ENCODE measurements around the gene ANKRD39. TPM values are rescaled to one million over a fixed set of nuclear protein-coding genes. Genes with fewer than 3 reads are reported as not detected.
"Not testable (repeated sequence)": the region's sequence is repeated elsewhere in the genome, so short reads cannot be mapped to it uniquely, and the experiment has no call there.

The ANKRD39 gene
- total RNA-seq, 1 experiment from 2014 or later: 25.3 TPM

DNA sequence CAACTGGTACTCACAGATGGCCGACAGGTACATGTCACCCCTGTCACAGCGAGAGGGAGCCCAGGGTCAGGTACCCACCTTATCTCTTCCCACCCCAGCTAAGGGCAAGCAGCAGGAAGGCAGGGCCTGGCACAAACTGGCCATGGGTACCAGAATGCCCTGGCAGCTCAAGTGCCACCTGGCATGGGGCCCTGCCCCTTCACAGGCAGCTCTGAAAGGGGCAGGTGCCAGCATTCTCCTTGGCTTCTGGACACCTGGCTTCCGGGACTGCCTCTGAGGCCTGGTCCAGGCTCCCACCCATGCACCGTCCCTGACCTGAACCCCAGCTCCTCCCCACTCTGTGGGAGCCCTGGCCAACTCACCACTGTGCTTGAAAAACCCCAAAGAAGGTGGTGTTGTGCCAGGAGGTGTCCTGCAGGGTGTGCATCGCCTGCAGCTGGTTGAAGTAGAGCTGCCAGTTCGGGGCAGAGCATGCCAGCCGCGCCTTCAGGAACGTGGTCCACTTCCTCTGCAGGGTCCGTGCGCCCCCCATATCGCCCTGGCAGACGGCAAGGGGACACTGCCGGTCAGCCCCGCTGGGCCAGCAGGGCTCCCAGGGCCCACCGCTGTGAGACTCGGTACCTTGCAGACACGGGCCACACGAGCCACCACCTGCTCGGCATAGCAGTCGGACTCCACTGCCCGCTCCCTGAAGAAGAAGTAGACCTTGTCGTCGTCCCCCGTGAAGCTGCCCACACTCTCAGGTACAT, 6.7 kb upstream of the ANKRD39 start:
- Histone ChIP-seq H3K4me1 (ENCODE audit: insufficient read depth, low read length, poor library complexity, severe bottlenecking) (peaks cover 8% of the 10 kb centered on the region), H3K9me3 (ENCODE audit: low read depth, low read length, poor library complexity, severe bottlenecking) (no peaks in the 10 kb centered on the region), H3K4me3 (ENCODE audit: low read depth, low read length, poor library complexity, severe bottlenecking) (no peak overlapping the region), H3K27me3 (replicated peaks; ENCODE audit: insufficient read depth, low read depth, low read length, poor library complexity) (no peaks in the 10 kb centered on the region), H3K27ac (ENCODE audit: low read depth, low read length, poor library complexity, severe bottlenecking) (no peak overlapping the region), H3K36me3 (ENCODE audit: insufficient read depth, low read length, poor library complexity, severe bottlenecking) (peaks cover 68% of the 10 kb centered on the region)
- ChIA-PET POLR2A (ENCODE audit: low non-redundant PET) (no interaction called here), CTCF (no interaction called here)
- TF ChIP-seq EZH2 (IDR thresholded peaks at IDR 0.05; ENCODE audit: borderline replicate concordance, low read depth, low read length, poor library complexity, severe bottlenecking): no peak
- TF ChIP-seq, protein P1, sequence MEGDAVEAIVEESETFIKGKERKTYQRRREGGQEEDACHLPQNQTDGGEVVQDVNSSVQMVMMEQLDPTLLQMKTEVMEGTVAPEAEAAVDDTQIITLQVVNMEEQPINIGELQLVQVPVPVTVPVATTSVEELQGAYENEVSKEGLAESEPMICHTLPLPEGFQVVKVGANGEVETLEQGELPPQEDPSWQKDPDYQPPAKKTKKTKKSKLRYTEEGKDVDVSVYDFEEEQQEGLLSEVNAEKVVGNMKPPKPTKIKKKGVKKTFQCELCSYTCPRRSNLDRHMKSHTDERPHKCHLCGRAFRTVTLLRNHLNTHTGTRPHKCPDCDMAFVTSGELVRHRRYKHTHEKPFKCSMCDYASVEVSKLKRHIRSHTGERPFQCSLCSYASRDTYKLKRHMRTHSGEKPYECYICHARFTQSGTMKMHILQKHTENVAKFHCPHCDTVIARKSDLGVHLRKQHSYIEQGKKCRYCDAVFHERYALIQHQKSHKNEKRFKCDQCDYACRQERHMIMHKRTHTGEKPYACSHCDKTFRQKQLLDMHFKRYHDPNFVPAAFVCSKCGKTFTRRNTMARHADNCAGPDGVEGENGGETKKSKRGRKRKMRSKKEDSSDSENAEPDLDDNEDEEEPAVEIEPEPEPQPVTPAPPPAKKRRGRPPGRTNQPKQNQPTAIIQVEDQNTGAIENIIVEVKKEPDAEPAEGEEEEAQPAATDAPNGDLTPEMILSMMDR (conservative IDR thresholded peaks at IDR 0.05; ENCODE audit: low read depth, low read length): no peak
- DNase-seq (ENCODE audit: low spot score): no peak
- intact Hi-C loops (cut with micrococcal nuclease; ENCODE audit: unreplicated experiment): no loop called here
- no TSS peak for BruUV-seq (replicated peaks)

DNA sequence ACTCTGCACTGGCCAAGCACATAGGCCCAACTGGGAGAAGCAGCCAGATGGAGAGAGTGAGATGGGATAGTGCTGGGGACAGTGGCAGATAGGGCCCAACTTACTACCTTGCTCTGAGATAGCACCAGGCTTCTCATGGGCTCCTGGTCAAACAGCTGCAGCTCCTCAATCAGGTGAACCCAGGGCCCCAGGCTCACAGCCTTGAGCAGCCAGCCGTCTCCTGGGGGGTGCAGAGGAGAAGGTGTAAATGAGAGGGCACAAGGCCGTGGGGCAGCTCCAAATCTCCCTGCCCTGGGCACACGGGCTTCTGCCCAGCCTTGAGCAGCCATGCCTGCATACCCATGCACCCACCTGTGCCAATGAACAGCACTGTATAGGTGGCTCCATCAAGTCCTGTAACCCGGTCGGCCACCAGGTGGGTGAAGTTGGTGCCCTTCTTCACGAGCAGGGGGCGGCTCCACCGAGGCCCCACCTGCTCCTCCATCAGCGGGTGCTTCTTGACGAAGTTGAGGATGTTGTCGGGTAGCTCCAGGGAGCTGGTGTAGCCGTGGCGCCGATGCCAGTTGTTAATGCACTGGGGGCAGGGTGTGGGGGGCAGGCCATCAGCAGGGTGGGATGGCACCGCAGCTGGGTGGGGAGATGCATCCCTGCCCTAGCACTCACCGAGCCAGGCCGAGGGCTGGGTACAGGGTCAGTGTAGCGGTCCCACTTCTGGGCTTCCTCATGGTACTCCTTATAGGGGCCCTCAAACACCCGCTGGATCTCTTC, 5.9 kb upstream of the ANKRD39 start:
- TF ChIP-seq EZH2 (IDR thresholded peaks at IDR 0.05; ENCODE audit: borderline replicate concordance, low read depth, low read length, poor library complexity, severe bottlenecking): no peak
- TF ChIP-seq, protein P1 (conservative IDR thresholded peaks at IDR 0.05; ENCODE audit: low read depth, low read length): no peak
- no peaks in the 10 kb centered on the region for H3K9me3 ChIP-seq (ENCODE audit: low read depth, low read length, poor library complexity, severe bottlenecking)
- CTCF ChIA-PET: interaction anchor here (0.6 kb wide), 1 partner anchor 90 kb away, joined by 3 read pairs; no protein-coding TSS in a partner anchor
- DNase-seq (ENCODE audit: low spot score): no peak
- H3K36me3 ChIP-seq (ENCODE audit: insufficient read depth, low read length, poor library complexity, severe bottlenecking): peaks cover 68% of the 10 kb centered on the region
- no peak overlapping the region for H3K4me3 ChIP-seq (ENCODE audit: low read depth, low read length, poor library complexity, severe bottlenecking)
- POLR2A ChIA-PET (ENCODE audit: low non-redundant PET): no interaction called here
- intact Hi-C loops (cut with micrococcal nuclease; ENCODE audit: unreplicated experiment): no loop called here
- no peak overlapping the region for H3K27ac ChIP-seq (ENCODE audit: low read depth, low read length, poor library complexity, severe bottlenecking)
- H3K27me3 ChIP-seq (replicated peaks; ENCODE audit: insufficient read depth, low read depth, low read length, poor library complexity): no peaks in the 10 kb centered on the region
- BruUV-seq (replicated peaks): no TSS peak
- peaks cover 15% of the 10 kb centered on the region for H3K4me1 ChIP-seq (ENCODE audit: insufficient read depth, low read length, poor library complexity, severe bottlenecking)

DNA sequence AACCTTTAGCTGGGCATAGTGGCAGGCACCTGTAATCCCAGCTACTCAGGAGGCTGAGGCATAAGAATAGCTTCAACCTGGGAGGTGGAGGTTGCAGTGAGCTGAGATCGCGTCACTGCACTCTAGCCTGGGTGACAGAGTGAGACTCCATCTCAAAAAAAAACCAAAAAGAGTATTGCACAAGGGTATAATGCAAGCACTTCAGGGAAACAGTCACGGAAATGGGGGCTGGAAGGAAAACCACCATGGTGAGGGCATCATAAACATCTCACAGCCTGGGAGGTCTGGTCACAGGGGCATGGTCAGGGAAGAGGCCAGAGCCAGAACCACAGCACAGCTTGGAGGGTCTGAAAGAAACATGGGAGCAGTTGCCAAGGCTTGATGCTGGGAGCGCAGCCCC, 5.2 kb upstream of the ANKRD39 start:
- Histone ChIP-seq H3K4me1 (ENCODE audit: insufficient read depth, low read length, poor library complexity, severe bottlenecking) (peaks cover 14% of the 10 kb centered on the region), H3K36me3 (ENCODE audit: insufficient read depth, low read length, poor library complexity, severe bottlenecking) (peaks cover 68% of the 10 kb centered on the region)
- ChIA-PET POLR2A (ENCODE audit: low non-redundant PET) (interaction anchor here (0.6 kb wide), 1 partner anchor 16 kb away, joined by 9 read pairs; no protein-coding TSS in a partner anchor), CTCF (interaction anchor here (0.6 kb wide), 1 partner anchor 91 kb away, joined by 3 read pairs; no protein-coding TSS in a partner anchor)
- H3K9me3 ChIP-seq (ENCODE audit: low read depth, low read length, poor library complexity, severe bottlenecking); BruUV-seq (replicated peaks); H3K27me3 ChIP-seq (replicated peaks; ENCODE audit: insufficient read depth, low read depth, low read length, poor library complexity); intact Hi-C loops (cut with micrococcal nuclease; ENCODE audit: unreplicated experiment); H3K4me3 ChIP-seq (ENCODE audit: low read depth, low read length, poor library complexity, severe bottlenecking); H3K27ac ChIP-seq (ENCODE audit: low read depth, low read length, poor library complexity, severe bottlenecking); DNase-seq (ENCODE audit: low spot score): not testable (repeated sequence)

All from A673 (cell line).